ENCODE data around the gene BICDL1. TPM values are rescaled to one million over a fixed set of nuclear protein-coding genes. Genes with fewer than 3 reads are reported as not detected.

Gene BICDL1
- total RNA-seq, 2 experiments from 2014 or later = 44.6 to 44.7 TPM

Other genes starting within 250 kb of the BICDL1 start
- 100 to 1,000 TPM in 1 of 2 experiments, 10 to 100 TPM in 1; 92.8 to 100 TPM for gene CIT, start 111.9 kb upstream of the BICDL1 start, total RNA-seq
- 10 to 100 TPM; 78.5 to 84.0 TPM for gene RAB35, start 127.5 kb downstream of the BICDL1 start, total RNA-seq
- gene GCN1, start 205.5 kb downstream of the BICDL1 start, total RNA-seq = 10 to 100 TPM; 86.0 to 94.3 TPM
- gene RPLP0, start 211.9 kb downstream of the BICDL1 start, total RNA-seq = 1,000 to 10,000 TPM; 1,823 to 1,853 TPM